HG03103 (cell line): ENCODE results near the gene ENTREP1.

Experiments used
- ATAC-seq: cut with Tn5 transposase; IDR thresholded peaks from one replicate; pipeline ENCODE4 v1.9.1; 2021; ENCODE audit warnings: low read depth; ENCODE audit not compliant: unreplicated experiment

Gene ENTREP1

DNA sequence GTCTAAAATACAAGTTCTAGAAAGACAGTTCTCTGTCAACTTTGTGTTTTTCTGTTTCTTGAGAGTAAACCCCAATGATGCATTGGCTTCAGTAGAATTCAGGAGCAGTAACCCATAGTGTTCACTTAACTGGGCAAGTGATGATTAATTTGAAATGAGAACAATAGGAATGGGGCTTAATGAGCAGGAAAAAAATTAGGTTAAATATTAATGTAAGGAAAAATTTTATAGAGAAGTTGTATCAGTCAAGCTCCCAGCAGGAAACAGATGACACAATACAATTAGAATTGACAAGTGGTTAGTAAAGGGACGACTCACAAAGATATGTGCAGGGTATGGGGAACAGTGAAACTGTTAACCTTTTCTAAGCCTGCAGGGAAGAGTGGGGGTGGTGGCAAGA lies 38.2 kb downstream of the ENTREP1 start:
- ATAC-seq = no peak

GRCh38 chr9:69364510-69365150 lies 39.6 kb downstream of the ENTREP1 start:
- no peak for ATAC-seq

- no peak for ATAC-seq
These were observed 45.4 kb downstream of the ENTREP1 start for GRCh38 chr9:69370430-69370829.

DNA sequence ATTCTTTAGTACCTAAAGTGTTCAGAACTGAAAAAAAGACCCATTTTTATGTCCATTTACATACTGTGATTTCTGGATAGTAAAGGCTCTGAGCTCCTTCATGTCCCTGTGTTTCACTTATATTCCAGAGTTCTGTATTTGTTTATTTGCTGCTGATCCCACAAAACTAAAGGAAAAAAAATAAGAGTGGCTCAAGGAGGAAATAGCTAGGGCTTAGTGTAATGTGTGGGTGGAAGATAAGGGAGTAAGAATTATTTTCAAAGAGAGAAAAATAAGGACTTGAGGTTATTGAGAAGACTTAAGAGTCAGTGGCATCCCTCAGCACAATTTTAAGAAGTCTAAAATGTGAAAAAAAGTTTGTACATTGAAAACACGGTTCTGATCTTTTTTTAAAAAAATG lies 46.0 kb downstream of the ENTREP1 start:
- no peak for ATAC-seq

GRCh38 chr9:69376651-69377050 lies 51.6 kb downstream of the ENTREP1 start:
- no peak for ATAC-seq

DNA sequence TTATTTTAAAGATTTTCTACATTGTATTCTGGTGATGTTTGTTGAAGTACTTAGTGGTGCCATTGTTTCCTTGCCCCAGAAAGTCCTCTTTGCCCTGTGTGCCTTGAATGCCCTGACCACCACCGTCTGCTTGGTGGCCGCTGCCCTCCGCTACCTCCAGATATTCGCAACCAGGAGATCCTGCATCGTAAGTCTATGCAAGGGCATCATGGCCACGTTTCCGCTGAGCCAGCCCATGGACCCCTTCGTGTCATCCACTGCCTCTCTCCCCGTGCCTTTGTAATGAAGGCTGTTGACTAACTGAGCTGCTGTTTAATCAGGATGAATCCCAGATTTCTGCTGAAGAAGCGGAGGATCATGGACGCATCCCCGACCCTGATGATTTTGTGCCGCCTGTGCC lies 52.3 kb downstream of the ENTREP1 start:
- ATAC-seq = no peak

DNA sequence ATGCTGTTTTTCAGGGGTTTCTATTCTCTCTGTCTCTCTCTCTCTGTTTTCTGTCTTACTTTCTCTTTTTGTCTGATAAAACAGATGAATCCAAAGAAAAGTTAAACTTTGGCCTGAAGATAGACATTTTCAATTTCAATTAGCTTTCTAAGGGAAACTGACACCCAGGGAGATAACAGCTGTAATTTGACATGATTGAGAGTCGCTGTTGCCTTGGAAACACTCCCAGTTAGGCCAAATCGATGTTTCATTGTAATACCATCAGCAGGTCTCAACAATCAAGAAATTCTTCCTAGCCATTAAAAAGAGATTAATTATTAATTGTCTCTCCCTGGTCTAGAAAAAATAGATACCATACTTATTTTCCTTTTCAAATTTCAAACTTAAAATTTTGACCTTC lies 53.0 kb downstream of the ENTREP1 start:
- ATAC-seq = no peak

DNA sequence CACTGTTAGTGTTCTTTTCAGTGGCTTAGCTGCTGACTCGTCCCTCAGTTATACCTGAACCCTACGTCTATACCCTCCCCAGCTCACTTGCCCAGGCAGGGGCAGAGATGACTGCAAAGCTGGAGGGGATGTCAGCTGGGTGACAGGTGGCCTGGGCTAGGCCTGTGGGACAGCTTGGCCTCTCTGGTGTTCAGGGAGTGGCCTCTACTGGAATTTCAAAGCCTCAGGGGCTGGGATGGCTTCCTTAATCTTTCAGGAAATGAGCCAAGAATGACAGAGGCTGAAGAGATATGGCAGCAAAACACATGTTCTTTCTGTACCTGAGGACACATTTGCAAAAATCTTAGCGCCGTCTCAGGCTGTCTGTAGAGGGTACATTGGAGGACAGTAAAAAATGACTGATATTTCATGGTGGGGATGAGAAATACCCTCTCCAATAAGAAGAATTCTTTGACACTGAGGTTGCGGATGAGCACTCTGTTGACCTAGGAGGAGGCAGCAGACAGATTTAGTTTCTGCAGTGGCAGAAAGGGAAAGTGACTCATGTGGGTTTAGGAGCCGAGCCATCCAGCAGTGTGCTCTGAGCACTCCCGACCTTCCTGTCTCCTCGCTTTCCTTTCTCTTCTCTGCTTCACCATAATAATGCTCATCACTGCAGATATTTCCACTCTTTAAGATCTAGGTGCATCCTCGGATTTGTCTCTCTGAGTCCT lies 54.4 kb downstream of the ENTREP1 start:
- ATAC-seq = no peak

GRCh38 chr9:69380301-69380700 lies 55.3 kb downstream of the ENTREP1 start:
- ATAC-seq = no peak

DNA sequence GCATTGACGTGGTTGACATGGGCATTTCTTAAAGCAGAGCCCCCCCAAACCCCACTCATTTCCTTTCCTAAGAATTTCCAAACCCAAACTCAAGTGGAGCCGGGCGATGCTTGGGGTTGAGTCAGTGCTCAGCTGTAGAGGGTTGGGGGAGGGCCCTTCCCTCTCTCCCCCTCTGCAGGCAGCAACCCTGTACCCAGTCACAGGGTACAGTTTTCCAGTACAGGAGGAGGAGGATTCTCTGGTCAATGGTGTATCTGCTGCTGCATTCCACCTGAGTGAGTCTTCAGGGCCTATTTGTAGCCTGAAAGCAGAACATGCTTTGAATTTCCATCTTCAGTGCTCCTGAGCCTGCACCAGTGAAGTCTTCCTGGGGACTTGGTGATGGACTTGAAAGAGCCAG lies 55.8 kb downstream of the ENTREP1 start:
- no peak for ATAC-seq

DNA sequence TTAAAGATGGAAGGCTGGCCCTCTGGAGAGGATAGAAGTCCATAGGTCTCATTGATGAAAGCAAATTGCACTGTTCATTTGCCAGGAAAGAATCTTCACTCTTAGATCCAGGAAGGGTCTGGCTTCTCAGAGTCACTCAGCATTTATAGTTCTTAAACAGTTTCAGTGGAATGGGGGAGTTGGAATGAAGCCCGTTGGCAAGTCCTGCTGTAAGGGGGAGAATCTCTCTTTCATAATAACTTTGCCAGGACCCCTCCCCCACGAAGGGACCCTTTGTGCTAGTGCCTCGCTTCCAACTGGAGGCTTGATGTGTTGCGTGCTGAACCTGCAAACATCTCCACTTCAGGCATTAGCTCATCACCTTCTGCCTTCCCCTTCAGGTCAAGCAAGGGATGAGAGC lies 57.1 kb downstream of the ENTREP1 start:
- ATAC-seq = no peak

- no peak for ATAC-seq
These were observed 60.6 kb downstream of the ENTREP1 start for GRCh38 chr9:69385581-69386033.

DNA sequence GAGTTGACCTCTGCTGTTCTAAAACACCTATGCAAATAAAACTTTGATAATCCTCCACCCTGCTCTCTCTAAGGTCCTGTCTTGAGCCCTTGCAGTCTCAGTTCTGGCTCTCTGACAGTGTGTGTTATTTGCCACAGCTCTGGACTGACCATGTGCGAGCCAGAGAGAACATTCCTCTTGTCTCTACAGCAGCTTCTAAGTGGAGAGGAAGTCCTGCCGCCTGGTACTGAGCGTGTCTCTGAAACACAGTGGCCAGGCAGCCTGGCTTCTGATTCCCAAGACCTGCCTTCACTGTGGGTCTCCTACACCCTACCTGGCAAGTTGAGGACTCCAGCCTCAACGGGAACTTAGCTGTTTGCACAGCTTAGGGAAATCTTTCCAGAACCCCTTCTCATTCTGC lies 61.6 kb downstream of the ENTREP1 start:
- ATAC-seq = no peak

GRCh38 chr9:69388596-69388995 lies 63.6 kb downstream of the ENTREP1 start:
- ATAC-seq = no peak

GRCh38 chr9:69389437-69389995 lies 64.5 kb downstream of the ENTREP1 start:
- no peak for ATAC-seq

- ATAC-seq = no peak
These were observed 66.5 kb downstream of the ENTREP1 start for GRCh38 chr9:69391487-69391886.

GRCh38 chr9:69391946-69392345 lies 66.9 kb downstream of the ENTREP1 start:
- no peak for ATAC-seq

GRCh38 chr9:69392826-69393225 lies 67.8 kb downstream of the ENTREP1 start:
- ATAC-seq = no peak

- no peak for ATAC-seq
These were observed 68.4 kb downstream of the ENTREP1 start for GRCh38 chr9:69393425-69393824.

GRCh38 chr9:69395718-69396117 lies 70.7 kb downstream of the ENTREP1 start:
- ATAC-seq = no peak

DNA sequence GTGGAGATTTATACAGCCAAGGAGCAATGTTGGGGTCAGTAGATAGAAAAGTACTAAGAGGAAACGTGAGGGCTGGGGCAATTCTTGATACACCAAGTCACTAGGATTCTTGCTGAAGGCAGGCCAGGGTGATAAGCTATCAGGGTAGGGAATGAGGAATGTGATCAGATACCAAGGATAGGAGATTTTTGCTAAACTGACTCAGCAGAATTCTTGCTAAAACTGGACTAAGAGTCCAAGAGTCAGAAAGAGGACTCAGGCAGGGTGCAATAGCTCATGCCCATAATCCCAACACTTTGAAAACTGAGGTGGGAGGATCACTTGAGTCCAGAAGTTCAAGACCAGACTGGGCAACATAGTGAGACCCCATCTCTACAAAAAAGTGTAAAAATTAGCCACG lies 71.7 kb downstream of the ENTREP1 start:
- ATAC-seq = no peak
